Measurements from ENCODE around the gene RDH5. TPM values are rescaled to one million over a fixed set of nuclear protein-coding genes. Genes with fewer than 3 reads are reported as not detected.

Gene RDH5
- total and polyA plus RNA-seq, 2 of the 13 experiments (the other 11 are each of a cell fraction or from before 2014, with no cell fraction given), result 2.6 to 5.7 TPM

DNA sequence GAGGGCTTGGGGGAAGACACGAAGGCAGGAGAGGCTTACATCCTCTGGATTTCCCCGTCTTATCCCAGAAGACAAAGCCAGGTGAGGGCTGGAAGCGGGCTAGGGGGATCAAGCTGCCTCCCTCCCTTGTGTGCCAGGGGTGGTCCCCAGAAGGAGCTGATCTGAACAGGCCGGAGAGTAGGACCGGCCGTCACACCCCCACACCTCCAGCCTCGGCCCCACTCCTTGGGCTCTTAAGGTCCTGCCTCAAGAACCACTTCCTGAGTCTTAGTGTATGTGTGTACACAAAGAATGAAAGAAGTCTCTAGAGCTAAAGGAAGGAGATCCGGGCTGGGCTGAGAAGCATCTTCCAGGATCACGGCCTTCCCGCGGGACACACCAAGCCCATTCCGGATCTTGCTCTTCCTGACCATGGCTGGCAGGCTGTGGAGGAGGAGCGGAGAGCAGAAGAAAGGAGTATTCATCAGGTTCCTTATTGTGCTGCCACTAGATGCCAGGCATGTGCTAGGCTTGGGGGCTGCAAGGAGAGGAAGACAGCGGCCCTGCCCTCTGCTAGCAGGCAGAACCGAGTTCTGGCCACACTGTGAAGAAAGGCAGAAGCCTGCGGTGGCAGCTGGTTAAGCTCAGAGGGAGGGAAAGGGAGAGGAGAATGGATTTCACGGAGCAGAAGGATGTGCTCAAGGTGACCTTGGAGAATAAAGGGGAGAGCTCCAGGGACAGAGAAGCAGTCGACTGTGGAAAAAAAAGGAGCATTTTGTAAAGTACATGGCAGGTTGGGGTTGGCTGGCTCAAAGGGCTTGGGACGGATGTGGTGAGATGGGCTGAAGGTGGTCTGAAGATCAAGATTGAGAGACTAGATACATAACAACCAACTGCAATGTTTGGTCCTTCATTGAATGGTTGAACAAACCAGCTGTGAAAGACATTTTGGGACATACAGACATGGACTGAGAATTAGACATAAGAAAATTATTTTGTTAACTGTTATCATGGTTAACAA is 9.9 kb downstream of the RDH5 start:
- Histone ChIP-seq H3K9ac (ENCODE audit: insufficient read depth, low read depth, low read length) (peak overlapping the region; percentile 85; the same call in 1 of the 2 replicates), H3K4me1 (ENCODE audit: insufficient read depth, low read length) (peaks cover 29% of the 10 kb centered on the region), H4K20me1 (ENCODE audit: insufficient read depth, low read length) (0 out of 2 replicates have a peak, but pooled peaks cover 6% of the 10 kb centered on the region), H3K4me2 (ENCODE audit: low read depth, low read length) (peak overlapping the region; percentile 98), H3K27me3 (ENCODE audit: control insufficient read depth in 1 of 2, insufficient read depth in 2 of 2, low read length in 2 of 2) (no peaks in the 10 kb centered on the region; a peak in 1 of 5 replicates), H2AFZ (ENCODE audit: low read length) (no peak overlapping the region), H3K27ac (ENCODE audit: extremely low read length, insufficient read depth, low read length) (no peak overlapping the region), H3K9me3 (ENCODE audit: low read length) (no peaks in the 10 kb centered on the region), H3K4me3 (replicated peaks in 1 of 3; ENCODE audit: insufficient read depth in 1 of 3, low read depth in 2 of 3, low read length in 3 of 3) (peak overlapping the region in 2 of 3 experiments; percentile 84; a peak in 3 of 6 replicates), H3K36me3 (replicated peaks in 1 of 2; ENCODE audit: control insufficient read depth in 1 of 2, insufficient read depth in 2 of 2, low read length in 2 of 2) (peaks cover 10 to 17% of the 10 kb centered on the region in 2 experiments; a peak in 4 of 5 replicates), H3K79me2 (ENCODE audit: insufficient read depth, low read length) (peaks cover 12% of the 10 kb centered on the region)
- BruUV-seq (replicated peaks), result no TSS peak
- ATAC-seq (no peak; the same call in 2 of the 3 replicates), DNase-seq (ENCODE audit: low spot score) (no peak), FAIRE-seq (no peak)
- TF ChIP-seq HNF1B (CRISPR knock-in tag; IDR thresholded peaks at IDR 0.05) (0 out of 2 replicates have a peak, but pooled peaks have one; percentile 26), TAF1 (CRISPR knock-in tag; IDR thresholded peaks at IDR 0.05) (no peak), ZSCAN31 (CRISPR knock-in tag; IDR thresholded peaks at IDR 0.05; ENCODE audit: low read depth) (no peak), ZNF777 (CRISPR knock-in tag; IDR thresholded peaks at IDR 0.05) (0 out of 2 replicates have a peak, but pooled peaks have one; percentile 30)
- intact Hi-C loops (cut with micrococcal nuclease; ENCODE audit: unreplicated experiment) (loop anchor here (2.0 kb wide), 1 partner anchor 49 kb away; a partner anchor contains a TSS), in situ Hi-C loops (cut with HindIII; ENCODE audit: extremely low pct_ligation_motif_present, low pct_unique_long_range_greater_than_20kb) (no loop called here)
- ChIA-PET POLR2A (interaction anchor here (1.0 to 2.7 kb wide), 11 partner anchors 8 to 374 kb away, joined by 3 to 38 read pairs (median 13); partner anchors contain the start of genes BLOC1S1, DNAJC14, ORMDL2 and PA2G4), CTCF (ENCODE audit: low intra/inter-chr PET ratio, low total read pairs) (no interaction called here)
- WGBS (ENCODE audit: low lambda C conversion rate), result 70% methylated on average over 17 of the region's 19 CpGs
